HG02973 (cell line): ENCODE data around the gene MERTK.
"Not testable (repeated sequence)": the region's sequence is repeated elsewhere in the genome, so short reads cannot be mapped to it uniquely, and the experiment has no call there.

ENCODE experiments used
- ATAC-seq: cut with Tn5 transposase; IDR thresholded peaks from one replicate; pipeline ENCODE4 v1.9.1; 2021; ENCODE audit warnings: moderate library complexity; ENCODE audit not compliant: unreplicated experiment

The MERTK gene

DNA sequence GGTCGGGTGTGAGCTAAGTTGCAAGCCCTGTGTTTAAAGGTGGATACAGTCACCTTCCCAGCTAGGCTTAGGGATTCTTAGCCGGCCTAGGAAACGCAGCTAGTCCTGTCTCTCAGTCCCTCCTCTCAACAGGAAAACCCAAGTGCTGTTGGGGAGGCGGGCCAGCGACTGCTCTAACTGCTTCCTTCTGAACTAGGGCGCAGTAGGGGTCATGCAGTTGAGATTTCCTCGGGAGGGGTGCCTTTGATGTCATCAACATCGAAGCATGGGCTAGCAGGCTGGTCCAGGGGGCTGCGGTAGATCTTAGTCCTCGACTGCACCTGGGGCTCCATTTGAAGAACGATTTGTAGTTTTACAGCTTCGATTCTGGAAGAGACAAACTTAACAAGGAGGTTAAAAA, 141.1 kb downstream of the MERTK start:
- not testable (repeated sequence) for ATAC-seq

DNA sequence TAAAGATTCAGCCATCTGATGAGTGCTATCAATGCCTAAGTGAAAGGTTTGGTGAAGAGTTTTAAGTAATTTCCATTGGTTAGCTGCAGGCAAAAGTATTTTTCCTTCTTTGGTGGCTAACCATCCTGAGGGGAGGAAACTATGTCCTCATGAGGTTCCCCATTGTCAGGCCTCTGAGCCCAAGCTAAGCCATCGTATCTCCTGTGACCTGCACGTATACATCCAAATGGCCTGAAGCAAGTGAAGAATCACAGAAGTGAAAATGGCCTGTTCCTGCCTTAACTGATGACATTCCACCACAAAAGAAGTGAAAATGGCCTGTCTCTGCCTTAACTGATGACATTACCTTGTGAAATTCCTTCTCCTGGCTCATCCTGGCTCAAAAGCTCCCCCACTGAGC, 141.7 kb downstream of the MERTK start:
- not testable (repeated sequence) for ATAC-seq

DNA sequence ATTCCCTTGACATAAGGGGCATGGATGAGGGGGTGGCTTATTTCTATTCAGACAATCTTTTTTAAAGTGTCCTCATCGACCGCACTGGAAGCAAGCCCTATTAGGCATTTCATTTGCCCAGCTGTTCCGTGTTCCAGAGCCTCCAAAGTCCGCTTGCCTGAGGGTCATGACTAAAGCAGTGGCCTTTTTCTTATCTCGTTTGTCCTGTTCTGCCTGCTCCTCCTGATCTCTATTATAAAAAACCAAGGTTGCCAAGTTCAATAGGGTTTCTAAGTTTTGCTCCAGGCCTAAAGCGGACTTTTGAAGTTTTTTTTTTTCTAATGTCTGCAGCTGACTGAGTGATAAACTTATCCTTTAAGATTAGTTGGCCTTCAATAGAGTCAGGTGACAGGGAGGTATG, 143.1 kb downstream of the MERTK start:
- ATAC-seq: not testable (repeated sequence)

DNA sequence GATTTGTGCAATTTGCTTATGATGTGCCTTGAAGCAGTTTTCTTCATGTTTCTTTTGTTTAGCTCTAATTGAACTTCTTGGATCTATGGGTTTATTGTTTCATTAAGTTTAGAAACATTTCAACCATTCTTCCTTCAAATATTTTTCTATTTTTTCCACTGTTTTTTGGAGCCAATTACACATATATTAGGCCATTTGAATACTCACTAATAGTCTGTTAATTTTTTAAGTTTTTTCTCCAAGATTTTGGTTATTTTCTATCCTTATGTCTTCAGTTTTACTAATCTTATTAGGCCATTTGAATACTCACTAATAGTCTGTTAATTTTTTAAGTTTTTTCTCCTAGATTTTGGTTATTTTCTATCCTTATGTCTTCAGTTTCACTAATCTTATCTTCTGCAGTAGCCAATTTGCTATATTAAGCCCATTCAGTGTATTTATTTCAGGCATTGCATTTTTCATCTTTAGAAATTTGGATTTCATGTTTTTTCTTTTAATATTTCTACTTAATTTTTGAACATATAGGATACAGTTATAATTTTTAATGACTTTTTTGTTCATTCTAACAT, 147.1 kb downstream of the MERTK start:
- no peak for ATAC-seq

GRCh38 chr2:112046231-112046630, 147.8 kb downstream of the MERTK start:
- ATAC-seq: no peak

DNA sequence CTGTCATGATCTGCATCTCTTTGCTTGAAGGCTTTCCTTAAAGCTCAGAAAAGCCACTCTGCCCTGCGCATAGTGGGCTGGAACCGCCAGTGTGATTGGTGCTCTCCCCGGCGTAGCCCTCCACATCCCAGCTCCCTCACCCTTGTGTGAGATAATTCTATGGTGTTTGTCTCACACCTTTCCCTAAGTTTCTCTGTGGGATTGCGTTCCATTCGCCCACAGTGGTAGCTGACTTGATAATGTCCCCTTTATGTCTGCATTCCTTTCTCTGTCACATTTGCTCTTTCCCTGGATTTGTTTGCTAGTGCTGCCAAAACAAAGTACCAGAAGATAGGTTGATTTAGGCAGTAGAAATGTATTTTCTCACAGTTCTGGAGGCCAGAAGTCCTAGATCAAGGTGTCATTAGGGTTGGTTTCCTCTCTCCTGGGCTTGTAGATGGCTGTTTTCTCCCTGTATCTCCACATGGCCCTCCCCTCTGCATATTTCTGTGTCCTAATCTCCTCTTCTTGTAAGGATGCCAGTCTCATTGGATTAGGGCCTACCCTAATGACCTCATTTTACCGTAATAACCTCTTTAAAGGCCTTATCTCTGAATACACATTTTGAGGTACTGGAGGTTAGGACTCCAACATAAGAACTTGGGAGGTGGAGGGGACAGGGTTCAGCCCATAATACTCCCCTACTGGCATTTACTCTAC, 149.3 kb downstream of the MERTK start:
- no peak for ATAC-seq

- no peak for ATAC-seq
Observed at GRCh38 chr2:112048236-112048592, 149.8 kb downstream of the MERTK start.

DNA sequence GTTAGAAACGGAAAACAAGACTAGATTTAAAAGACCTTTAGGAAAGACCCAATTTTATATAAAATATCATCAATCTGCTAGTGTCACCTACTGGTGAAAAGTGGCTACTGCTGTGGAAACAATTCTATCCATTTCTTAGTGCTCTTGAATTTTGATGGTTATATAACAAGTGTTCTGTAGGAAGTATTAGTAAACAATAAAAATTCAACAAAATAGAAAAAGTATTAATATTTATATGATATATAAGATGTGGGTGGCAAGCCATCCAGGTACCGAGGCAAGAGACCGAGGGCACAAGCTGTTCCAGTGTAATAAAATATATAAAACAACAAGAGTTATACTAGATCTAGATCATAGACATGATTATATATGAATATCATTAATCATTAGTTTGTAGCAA, 150.5 kb downstream of the MERTK start:
- ATAC-seq: no peak

DNA sequence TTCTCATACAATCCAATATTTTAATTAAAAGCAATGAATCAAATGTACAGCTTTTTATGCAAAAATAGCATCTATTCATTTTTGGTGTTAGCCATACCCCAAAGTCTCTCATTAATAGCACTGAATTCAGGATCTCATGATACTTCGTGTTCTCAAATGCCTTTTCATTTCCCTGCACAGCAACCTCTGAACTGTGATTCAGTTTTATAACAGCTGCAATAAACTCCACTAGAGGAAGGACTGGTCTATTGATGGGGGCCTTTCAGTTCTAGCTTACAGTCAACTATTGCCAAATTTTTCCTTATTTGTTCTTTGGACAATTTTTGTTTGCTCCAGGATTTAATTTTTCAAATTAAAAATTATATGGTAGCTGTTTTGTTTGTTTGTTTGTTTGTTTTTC, 151.9 kb downstream of the MERTK start:
- no peak for ATAC-seq

DNA sequence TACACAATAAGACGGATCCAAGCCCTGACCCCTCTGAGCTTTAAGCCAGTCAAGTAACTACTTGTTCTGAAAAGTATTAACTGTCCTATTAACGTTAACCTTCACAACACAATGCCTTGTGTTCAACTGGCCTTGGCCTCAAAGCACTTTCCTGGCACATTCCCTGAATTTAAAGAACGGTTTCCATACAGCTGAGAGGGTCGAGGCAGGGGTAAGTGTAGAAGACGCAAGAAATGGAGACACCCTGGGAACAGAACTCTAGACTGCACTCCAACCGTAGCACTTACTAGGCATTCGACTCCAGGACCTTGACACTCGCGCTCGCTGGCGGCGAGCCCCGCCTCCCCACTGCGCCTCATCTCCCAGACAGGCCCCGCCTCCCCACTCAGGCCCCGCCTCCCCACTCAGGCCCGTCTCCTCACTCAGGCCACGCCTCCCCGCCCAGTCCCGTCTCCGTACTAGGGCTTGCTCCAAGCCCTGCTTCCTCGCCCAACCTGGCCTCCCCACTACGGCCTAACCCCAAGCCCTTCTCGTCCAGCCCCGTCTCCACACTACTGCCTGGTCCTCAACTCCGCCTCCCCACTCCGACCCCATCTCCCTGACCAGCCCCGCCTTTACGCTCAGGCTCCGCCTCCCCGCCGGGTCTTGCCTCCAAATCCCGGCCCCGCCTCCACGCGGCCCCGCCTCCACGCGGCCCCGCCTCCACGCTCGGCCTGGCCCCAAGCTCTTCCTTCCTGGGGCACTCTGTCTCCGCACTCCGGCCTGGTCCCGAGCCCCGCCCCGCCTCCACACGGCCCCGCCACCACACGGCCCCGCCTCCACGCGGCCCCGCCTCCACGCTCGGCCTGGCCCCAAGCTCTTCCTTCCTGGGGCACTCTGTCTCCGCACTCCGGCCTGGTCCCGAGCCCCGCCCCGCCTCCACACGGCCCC, 155.8 kb downstream of the MERTK start:
- ATAC-seq: peak; percentile 58

GRCh38 chr2:112054847-112055729, 156.7 kb downstream of the MERTK start, which contains the start of gene TMEM87B:
TMEM87B (plus strand) TSS chr2:112055269; CDS start chr2:112055592, 323 bp downstream.
- ATAC-seq: peak; percentile 59

DNA sequence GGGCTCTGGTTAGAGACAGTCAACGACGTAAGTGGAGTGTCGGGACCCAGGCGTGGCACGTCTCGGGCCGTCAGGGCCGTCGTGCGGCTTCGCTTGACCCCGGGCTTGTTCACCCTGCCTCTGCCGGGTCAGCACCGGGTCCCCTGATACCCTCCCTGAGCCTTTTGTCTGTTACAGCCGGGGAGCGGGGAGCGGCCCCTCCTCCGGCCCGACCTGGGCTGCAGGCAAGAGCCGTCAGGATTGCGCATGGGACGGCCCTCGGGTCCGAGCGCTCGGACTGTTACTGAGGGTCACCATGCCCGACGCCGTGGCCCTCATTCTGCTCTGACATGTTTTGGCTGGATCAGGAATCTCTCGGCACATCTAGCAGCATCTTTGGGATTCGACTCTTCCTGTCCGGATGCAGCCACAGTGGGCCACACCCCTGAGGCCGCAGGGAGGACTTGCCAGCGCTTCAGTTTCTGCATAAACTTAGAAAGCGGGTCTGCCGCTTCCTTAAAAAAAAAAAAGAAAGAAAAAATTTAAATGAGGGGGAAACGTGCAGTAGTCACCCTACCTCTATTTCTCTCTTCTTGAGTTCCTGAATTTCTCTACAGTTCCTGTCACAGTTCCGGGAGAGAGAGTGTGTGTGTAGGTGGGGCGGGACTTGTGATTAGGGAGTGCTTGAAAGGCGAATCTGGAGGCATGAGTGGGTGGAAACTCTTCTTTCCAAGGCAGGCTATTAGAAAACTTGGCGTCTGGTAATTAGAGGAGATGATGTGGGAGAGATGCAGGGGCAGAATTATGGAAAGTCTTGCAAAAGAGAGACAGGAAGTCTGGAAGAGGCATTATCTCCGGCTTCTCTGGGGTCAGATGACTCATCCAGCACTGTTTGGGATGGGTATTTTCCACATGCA, 157.6 kb downstream of the MERTK start:
- ATAC-seq: no peak

DNA sequence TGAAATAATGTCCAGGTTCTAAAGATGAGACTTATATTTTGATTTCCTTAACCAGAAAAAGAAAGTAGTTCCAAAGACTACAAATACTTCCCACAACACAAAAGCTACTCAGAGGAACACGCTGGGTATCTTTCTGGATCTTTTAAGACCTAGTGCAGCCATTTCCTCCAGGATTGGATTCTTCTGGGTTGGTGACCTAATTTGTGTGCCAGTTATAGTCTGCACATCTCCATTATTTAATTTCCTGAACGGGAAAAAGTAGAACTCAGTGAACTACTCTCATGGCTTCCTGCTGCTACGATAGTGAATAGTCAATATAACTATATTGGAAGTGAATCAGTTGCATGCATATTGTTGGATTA, 158.2 kb downstream of the MERTK start:
- no peak for ATAC-seq

GRCh38 chr2:112059671-112060070, 161.3 kb downstream of the MERTK start:
- ATAC-seq: no peak

DNA sequence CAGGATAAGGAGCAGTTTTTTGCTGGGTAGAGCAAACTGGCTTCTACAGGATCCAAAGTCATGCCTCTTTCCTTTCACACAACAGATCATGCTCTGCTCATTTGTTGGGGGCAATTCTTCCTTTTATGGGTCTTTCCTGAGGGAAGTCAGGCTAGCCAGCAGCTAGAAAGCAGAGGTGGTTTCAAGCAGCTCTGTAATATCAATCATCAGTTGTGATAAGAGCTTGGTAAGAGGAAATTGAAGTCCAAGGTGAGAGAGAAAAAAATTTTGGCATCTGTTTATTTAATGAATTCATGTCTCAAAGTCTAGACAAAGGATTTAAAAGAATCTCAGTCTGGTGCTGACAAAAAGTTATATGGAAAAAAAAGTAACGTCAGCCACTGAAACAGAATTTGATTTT, 162.9 kb downstream of the MERTK start:
- ATAC-seq: no peak

DNA sequence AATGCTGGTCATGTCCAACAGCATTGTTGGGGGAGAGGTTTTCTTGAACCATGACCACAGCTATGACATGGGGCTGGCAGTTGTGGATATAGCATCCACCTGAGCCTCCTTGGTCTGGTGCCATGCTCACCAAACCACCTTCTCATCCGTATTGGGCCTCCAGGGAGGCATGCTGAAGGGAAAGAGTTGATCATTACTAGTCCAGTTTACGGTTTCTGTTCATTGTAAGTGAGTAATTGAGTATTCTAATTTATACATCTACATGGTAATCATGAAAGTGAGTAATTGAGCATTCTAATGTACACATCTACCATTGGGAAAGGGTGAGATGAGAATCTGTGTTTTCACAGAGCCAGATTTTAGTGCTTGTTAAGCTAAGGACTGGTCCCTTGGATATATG, 163.4 kb downstream of the MERTK start:
- ATAC-seq: no peak

GRCh38 chr2:112062894-112063293, 164.5 kb downstream of the MERTK start:
- ATAC-seq: no peak

- ATAC-seq: no peak
Observed at GRCh38 chr2:112065486-112065885, 167.1 kb downstream of the MERTK start.

DNA sequence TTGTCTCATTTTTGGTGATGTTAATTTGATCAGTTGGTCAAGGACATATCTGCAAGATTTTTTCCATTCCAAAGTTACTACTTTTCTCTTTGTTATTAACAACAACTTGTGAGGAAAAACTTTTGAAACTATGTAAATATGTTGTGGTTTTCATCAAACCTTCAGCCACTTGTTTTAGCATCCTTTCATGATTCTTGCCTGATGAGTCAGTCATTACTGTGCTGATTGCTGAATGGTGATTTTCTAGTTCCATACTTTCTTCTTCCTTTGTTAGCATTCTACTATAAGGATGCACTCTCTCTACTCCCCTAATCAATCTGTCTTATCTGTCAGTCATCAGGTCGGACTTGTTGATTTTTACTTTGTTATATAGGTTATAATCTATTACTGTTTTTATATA, 167.6 kb downstream of the MERTK start:
- ATAC-seq: peak; percentile 54

- ATAC-seq: not testable (repeated sequence)
Observed at GRCh38 chr2:112069794-112070193, 171.4 kb downstream of the MERTK start.
